Retina (tissue), 1 donor: ENCODE results near the gene PID1.
"Not testable (repeated sequence)": the region's sequence is repeated elsewhere in the genome, so short reads cannot be mapped to it uniquely, and the experiment has no call there.

Experiments used
- DNase-seq: peaks from one replicate; pipeline ENCODE4 v3.0.0-alpha.2; 2016

Gene PID1

DNA sequence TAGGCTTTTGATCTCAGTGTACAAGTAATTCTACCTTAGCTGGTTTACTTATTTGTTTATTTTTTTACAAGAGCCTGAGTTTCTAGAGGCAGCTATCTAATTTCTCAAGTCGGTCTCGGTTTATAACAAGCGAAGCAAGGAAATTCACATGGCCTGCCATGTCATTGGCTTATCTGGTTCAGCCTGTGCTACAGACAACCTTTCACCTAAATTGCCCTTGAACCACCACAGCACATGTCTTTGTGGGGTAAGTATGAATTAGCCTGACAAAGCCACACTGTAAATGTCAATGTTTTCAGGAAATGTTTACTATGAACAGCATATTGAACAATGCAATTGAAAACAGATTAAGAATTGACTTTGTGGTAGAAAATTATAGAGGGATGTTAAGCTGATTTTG, 167.1 kb downstream of the PID1 start:
- DNase-seq: no peak

DNA sequence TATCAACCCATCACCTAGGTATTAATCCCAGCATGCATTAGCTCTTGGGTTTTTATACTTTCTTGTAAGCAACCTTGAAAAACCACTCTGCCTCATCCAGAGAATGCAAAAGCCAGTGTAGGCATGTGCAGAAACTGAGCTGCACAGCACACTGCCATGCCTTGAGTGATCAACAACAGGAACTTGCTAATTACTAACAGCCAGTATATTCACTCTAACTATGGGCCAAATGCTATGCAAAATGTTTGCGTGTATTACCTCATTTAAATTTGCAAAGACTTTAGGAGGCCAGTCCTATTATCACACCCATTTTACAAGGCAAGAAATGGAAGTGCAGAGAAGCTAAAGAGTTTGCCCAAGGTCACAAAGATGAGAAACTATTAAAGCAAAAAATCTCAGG, 169.8 kb downstream of the PID1 start:
- no peak for DNase-seq

DNA sequence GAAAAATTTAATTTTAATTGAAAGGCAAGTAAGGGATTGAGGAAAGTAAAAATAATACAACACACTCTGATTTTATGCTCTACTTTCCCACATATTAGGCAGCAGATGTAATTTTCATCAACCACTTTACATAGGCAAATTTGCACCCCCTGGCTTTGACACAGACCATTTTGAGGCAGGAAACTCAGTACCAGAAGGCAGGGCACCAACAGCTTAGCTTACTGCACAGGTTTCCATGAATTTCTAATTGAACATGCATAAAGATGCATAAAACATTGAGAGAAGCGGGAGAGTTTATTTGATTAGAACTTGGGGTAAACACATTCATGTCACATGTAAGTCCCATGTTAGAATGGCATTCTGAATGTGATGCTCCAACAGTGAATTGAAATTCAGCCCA, 171.9 kb downstream of the PID1 start:
- DNase-seq: no peak

DNA sequence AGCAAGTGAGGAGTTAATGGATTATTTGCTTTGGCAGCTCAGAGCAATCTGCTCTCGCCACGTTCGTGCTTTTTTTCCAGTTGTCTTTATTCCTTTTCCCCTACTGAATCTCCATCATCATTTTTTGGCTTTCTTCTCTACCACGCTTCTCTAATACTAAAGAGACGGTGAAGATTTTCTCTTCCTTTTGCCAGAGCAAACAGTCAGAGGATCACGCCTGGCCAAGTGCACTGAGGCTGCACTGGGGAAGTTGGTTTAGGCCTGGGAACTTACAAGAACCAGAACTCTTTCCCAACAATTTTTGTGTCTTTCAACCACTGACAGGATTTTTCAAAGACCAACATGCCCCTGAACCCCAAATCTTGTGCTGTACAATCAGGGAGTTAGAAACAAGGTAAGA, 172.3 kb downstream of the PID1 start:
- no peak for DNase-seq

DNA sequence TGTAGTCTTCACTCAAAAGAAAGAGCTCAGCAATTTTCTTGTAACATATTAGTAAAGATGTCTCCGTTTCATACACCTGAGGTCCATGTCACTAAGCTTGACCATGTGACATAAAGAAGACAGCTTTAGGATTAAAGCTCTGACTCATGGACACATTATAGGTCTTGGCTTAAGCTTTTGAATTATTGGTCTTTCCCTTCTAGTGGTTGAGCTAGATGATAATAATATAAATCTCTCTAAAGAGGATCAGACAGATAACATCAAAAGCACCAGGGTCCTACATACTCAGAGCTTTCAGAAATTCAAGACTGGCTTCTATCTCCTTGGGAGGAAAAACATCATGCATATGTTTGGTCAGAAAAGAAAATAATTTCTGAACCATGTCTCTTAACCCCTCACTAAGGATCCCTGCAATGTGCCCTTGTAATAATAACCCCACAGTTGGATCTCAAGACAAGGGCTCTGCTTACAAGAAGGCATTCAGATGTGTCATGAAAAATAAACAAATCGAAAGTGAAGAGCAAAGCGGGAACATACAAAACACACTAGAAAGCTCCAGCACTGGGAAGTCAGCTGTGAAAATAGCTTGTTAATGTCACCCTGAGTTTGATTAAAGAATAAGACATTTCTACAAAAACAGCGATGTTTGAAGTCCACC, 174.5 kb downstream of the PID1 start:
- no peak for DNase-seq

DNA sequence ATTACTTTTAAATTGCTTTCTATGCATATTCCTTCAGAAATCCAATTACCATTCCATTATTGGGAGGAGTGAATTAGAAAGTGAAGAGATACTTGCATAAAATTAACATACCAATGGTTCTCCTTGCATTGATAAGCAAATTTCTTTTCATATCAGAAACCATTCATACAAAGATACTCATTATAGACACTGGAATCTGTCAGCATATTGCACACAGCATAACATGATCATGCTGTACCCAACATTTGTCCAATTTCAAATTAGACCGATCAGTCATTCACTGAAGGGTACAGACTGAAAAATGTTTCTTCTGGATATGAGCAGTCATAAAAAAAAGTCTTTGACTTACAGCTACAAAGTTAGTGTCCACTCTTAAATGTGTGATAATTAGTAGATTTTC, 175.6 kb downstream of the PID1 start:
- DNase-seq: no peak

DNA sequence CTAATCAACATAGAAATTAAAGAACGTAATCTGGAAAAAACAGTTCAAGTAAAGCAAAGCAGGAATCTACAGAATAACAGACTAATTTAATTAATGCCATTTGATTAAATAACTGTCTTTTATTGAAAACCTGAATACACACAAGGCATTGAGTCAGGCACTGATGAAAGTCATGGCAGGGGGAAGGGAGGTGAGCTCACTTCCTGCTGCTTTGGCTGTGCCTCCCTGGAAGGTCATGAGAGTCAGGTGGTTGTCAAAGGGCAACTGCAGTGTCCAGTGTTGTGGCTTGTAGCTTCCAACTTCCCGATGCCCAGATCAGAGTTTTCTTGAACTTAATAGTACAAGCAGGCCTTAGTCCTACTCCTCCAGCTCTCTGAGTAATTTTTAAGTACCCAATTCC, 180.9 kb downstream of the PID1 start:
- no peak for DNase-seq

DNA sequence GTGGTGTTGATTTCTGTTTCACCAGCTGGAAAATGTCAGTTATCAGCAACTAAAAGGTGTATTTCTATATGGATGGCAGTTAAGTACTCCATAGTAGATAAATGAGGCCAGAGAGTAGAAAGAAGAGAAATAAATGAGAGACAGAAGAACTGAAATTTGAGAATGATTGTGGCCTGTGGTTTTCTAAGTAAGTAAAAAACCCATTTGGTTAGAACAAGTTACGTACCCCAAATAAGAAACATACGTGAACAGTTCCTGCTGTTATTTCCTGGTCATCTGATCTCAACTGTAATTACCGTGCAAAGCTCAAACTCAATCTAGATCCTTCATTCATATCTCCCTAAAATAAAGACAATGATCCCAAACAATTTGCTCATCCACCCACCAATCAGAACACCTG, 181.3 kb downstream of the PID1 start:
- no peak for DNase-seq

DNA sequence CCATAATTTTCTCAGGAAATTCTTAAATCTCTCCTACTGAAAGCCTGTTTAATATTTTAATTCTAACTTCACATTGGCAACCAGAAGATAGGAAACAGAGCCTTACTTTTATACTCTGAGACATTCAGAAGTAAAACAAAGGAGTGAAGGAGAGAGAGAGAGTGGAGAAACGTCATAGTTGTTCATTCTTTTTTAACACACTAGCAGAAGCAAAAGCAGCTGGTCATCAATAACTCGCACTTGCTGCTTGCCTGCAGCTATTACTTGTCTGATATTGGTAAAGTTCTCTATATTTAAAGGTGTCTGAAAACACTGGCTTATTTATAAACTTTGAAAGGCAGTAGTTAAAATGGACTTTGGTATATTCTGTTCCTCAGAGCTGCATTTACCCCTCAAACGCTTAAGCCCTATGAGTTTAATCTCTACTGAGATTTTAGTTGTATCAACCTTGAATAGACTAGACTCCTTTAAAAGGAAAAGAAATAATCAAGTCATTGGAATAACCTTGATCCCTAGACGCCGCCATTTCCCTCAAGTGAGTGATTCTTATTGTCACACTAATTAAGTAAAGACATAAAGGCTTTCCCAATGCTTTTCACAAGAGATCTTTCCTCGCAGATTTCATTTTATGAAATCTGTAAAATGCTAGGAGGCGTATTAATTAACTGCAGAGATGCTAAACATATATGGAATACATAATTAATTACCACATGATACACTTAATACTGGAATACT, 182.0 kb downstream of the PID1 start:
- peak; percentile 15 for DNase-seq

DNA sequence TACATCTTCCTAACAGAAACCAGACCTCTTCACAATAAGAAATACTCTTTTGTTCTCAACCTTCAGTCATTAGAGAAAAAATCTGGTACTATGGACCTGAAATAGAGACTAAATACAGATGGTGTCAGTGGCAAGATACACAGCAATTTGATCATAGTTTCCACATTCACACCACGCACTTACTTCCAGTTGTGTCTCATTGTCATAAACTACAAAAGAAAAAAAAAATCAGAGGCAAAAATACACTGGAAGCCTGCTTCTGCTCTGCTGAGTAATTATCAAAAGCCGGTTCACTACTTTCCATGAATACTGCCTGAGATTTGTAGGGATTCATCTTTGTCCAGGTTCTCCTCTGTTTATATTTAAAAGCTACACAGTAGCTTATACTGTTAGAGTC, 182.6 kb downstream of the PID1 start:
- DNase-seq: peak; percentile 6

DNA sequence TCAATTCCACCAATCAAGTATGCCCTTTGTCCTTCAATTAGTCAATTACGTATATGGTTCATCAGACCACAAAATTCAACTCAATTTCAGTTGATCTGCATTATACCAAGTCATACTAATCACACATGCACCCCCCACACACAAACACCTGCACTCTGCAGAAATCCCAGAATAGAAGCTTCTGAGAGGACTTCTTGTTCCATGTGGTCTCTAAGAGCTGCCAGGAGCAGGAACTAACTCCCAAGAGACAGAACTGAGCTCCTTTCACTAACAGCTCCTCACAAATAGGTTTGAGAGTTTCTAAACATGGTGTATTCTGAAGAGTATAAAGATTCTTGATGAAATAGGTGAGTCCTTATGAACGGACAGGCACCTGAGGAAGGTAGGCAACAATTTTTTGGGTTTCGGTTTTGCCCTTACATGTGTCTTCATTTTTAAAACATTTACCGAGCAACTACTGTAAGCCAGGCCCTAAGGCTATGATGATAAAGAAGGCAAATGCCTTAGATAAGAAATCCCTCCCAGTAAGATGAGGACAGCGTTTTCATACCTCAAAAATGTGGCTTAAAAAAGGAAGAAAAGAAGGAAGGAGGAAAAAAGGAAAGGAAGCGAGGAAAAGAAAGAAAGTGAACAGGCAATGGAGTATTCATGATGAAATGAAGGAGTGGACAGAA, 183.1 kb downstream of the PID1 start:
- peak; percentile 8 for DNase-seq

DNA sequence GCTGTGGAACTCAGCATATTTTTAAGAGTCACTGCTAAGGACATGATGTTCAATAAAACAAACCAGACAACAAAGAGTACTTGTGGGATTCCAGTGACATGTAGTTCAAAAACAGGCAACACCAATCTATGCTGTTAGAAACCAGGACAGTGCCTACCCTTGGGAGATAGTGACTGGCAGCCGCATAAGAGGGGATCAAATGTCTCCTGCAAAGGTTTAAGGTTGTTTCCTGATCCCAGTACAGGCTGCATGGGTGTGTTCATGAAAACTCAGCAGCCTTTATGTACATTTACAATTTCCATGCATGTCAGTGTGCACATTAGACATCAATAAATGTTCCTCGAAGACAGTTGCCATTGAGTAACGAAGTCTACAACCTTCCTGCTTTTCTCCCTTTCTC, 183.8 kb downstream of the PID1 start:
- DNase-seq: peak; percentile 9

DNA sequence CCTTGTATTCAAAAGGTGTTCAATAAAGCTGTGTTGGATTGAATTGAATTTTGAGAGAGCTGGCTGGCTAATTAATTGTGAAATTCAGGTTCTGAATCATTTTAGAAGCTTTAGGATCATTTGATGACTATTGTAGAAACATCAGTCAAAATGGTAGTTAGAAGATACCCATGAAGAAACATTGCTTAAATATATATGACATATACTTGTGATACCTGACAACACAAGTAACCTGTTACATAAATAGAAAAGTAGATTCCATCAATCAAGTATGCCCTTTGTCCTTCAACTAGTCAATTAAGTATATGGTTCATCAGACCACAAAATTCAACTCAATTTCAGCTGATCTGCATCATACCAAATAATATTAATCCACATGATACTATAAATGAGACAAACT, 185.6 kb downstream of the PID1 start:
- DNase-seq: no peak

DNA sequence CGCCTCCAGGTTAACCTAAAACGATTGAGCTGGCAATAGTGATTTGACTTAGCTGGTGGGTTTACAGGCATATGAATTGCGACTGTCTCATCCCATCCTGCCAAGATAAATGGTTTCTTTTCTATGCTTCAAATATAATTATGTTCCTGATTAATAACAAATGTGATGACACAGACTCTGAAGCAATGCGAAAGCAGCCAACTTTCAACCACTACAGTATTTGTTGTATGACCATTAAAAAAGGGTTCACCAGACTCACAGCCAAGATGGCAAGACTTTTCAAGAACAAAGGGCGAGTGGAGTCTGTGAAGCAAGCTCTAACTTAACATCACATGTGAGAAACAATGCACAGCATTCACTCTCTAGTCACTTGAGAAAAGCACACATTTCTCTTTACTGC, 186.6 kb downstream of the PID1 start:
- DNase-seq: no peak

DNA sequence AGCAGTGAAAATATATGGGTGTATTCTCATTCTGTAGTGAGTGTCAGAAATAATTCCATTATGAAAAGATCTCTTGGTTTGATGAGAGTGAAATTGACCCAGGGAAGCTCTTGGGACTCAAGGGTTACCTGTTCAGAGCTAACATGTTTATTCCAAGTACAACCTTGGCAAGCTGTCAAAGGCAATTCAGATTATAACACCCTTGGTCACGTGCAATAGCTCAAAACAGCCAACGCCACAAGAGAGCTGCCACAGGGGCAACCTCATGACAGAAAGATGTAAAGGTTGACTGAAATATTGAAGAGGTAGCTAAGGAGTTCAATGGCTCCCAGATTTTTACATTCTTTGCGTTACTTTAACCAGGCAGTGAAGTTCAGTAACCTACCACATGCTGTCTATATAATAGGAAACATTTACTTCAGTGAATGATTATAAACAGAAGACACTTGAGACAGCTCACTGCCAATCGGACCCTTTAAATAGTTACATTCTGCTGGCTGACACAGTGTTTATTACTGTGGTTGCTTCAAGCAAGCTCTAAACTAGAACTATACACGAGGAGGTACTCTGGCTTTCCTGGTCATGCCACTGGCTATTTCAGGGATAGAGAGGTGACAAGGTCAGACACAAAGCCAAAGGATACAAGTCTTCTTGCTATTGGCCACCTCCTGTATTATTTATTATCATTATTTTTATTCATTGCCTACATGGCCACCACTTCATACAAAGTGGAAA, 187.3 kb downstream of the PID1 start:
- no peak for DNase-seq

DNA sequence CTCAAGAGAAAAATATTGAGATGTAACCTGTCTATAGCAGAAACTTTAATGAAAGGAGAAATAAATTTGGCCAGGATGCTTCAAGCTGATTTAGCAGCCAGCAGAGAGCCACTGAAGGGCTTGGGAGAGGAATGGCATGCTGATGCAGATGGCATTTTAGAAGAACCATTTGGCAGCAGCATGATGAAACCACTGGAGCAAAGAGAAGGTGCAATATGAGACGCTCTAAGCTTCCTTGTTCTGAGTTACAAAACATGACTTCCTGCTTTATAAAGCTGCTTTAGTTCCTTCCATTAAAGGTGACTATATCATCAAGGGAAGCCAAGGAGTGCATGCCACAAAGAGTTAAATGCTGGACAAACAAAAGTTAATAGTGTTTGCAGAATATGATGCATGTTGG, 189.7 kb downstream of the PID1 start:
- DNase-seq: no peak

DNA sequence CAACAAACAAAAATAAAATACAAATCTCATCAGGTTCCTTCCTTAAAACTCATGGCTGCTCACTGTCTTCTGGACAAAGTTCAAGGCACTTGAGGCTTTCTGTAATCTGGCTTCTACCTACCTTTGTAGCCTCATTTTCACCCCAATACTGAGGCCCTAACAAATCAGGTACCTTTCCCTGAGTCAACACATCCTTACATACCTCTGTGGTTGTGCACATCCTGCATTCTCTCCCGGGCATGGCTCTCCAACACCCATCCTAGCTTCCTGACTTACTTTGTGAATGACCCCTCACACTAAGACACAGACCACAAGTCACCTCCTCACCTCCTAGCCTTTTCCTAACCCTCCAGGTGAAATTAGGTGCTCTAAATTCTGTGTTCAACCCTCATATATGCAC, 190.9 kb downstream of the PID1 start:
- no peak for DNase-seq

DNA sequence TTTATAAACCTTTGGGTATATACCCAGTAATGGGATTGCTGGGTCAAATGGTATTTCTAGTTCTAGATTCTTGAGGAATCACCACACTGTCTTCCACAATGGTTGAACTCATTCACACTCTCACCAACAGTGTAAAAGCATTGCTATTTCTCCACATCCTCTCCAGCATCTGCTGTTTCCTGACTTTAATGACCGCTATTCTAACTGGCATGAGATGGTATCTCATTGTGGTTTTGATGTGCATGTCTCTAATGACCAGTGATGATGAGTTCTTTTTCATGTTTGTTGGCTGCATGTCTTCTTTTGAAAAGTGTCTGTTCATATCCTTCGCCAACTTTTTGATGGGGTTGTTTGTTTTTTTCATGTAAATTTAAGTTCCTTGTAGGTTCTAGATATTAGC, 194.2 kb downstream of the PID1 start:
- DNase-seq: not testable (repeated sequence)

DNA sequence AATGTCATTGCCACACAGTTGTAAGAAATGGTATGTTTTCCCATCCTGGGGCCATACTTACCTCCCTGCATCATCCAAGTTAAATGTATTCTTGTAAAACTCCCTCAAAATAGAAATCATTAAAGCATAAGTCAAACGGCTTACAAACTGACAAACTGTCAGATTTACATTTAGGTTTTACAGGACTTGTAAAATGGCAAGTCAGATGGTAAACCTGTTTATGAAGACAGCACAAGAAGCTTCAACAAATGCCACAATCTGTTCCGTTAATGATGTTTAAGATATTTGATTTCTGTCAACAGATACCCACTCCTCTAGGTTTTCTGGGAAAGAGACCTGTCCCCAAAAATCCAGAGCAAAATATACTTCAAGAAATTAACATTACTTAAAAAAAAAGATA, 197.2 kb downstream of the PID1 start:
- no peak for DNase-seq

DNA sequence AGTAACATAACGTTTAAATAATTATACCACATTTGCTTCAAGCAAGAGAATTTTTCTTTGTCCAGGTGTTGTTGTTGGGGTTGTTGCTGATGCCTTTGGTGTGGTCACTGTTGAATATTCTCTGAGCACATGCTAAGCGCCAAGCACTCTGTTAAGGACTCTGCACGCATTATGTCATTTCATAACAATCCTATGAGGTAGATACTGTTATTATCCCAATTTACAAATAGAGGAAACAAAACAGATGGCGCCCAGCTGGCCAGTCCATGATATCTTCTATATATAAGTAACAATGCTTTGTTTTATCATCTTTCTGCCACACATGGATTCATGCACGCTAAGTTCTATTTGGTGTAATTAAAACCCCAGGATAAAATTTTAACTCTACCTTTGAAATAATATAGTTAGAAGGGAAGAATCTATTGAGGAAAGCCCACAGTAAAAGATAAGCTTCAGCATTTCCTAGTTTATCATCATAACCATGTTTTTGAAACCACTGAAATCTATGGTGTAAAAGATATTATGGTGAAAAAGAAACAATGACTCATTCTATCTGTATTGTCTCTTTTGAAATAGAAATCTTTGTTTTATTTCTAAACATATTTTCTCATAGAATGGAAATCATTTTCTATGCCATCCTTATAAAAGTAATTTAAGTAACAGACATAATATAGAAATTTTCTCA, 199.7 kb downstream of the PID1 start:
- no peak for DNase-seq

DNA sequence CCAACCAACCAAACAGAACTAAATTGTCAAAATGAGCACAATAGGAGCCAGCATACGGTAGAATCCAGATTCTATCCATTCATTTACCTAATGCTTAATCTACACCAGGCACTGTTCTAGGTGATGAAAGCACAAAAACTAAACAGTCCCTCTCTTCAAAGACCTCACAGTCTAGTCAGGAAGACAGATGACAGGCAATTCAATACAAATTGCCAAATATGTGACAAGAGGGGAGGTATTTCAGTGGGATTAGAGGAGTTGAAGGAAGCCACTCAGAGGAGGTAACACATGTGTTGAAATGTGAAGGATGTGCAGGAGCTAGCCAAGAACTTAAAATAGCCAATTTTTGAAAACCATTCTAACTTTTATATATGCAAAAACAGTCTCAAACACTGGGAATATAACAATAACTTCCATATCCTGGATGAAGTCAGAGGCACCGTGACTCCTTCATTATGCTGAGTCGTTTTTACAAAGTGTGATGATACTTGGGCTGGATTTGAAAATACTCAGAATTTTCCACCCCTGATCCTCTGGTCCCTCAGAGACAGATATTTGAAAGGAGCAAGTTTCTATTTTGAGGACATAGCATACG, 204.9 kb downstream of the PID1 start:
- no peak for DNase-seq

DNA sequence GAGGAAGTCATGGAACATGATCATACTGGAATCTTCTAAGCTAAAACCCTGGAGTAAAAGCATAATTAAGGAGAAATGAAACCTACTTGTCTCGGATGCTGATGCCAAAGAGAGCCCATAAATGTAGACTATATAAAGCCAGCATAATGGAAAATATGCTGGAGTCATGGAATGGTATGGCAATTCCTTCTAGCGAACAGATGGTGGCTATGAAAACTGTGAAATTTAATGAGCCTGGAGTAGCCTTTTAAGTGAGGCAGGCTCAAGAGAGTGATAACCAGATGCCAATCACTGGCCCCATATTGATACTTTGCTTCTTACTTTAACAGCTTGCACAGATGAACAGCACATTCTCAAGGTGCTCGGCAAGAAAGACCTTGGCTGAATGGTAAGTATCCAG, 206.3 kb downstream of the PID1 start:
- DNase-seq: no peak

DNA sequence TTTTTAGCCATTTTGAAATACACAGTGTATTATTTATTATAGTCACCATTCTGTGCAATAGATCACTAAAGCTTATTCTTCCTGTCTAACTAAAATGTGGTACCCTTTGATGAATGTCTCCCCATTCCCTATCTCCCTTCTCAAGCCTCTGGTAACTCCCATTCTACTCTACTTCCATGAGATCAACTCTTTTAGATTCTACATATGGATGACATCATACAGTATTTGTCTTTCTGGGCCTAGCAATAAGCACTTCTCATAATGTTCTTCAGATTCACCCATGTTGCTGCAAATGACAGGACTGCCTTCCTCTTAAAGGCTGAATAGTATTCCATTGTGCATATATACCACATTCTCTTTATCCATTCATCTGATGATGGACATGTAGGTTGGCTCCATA, 210.9 kb downstream of the PID1 start:
- no peak for DNase-seq
